H1 (cell line): ENCODE measurements around the gene KCP. TPM values are rescaled to one million over a fixed set of nuclear protein-coding genes. Genes with fewer than 3 reads are reported as not detected.
A peak's percentile ranks its signal among the peaks of the same experiment; 100 is the strongest.

Source experiments
- CTCF ChIA-PET: fragments of 300-600 bp; sonication (Branson Sonifier 250); formaldehyde crosslinking; loops from one replicate; lab custom pipeline; 2021; ENCODE audit not compliant: partially characterized antibody; lab: Charles Lee
- POLR2A ChIA-PET: fragments of 300-600 bp; sonication (Branson Sonifier 250); formaldehyde crosslinking; loops from one replicate; lab custom pipeline; 2021; ENCODE audit warnings: inconsistent platforms; ENCODE audit not compliant: partially characterized antibody; lab: Charles Lee
- DNase-seq, 2 experiments: peaks; one replicate each; pipeline versions ENCODE4 v3.0.0 to v3.0.0-alpha.2; 2010 to 2022; ENCODE audit warnings: low spot score in 2 of 2, low read depth in 1 of 2, mixed read lengths in 1 of 2
- FAIRE-seq: peaks from 2 replicates; lab custom pipeline; 2011; peaks lifted over from hg19 to GRCh38; lab: Jason Lieb, UNC
- H2AFZ ChIP-seq: 2 replicates; pipeline ENCODE4 v1.8.1; 2012; ENCODE audit warnings: low read length, inconsistent platforms
- H2AK5ac ChIP-seq: 2 replicates; pipeline ENCODE4 v1.6.1; 2013; ENCODE audit warnings: low read depth, low read length
- H2BK120ac ChIP-seq: replicated peaks from 2 replicates; pipeline ENCODE3; 2013; ENCODE audit warnings: low read depth, low read length, inconsistent platforms
- H2BK12ac ChIP-seq: 2 replicates; pipeline ENCODE4 v1.6.1; 2013; ENCODE audit warnings: low read depth, low read length
- H2BK15ac ChIP-seq: 2 replicates; pipeline ENCODE4 v1.6.1; 2013; ENCODE audit warnings: low read length
- H2BK20ac ChIP-seq: 2 replicates; pipeline ENCODE4 v1.6.1; 2013; ENCODE audit warnings: low read length
- H2BK5ac ChIP-seq: 2 replicates; pipeline ENCODE4 v1.6.1; 2013; ENCODE audit warnings: low read depth, low read length
- H3K14ac ChIP-seq: 2 replicates; pipeline ENCODE4 v1.6.1; 2013; ENCODE audit warnings: inconsistent platforms; ENCODE audit not compliant: insufficient read length
- H3K18ac ChIP-seq: 2 replicates; pipeline ENCODE4 v1.6.1; 2013; ENCODE audit warnings: low read length; ENCODE audit errors: extremely low read depth
- H3K23ac ChIP-seq: 2 replicates; pipeline ENCODE4 v1.6.1; 2013; ENCODE audit warnings: inconsistent platforms; ENCODE audit not compliant: insufficient read length
- H3K23me2 ChIP-seq: 2 replicates; pipeline ENCODE4 v1.6.1; 2013; ENCODE audit warnings: low read depth, low read length
- H3K27ac ChIP-seq: 2 replicates; pipeline ENCODE4 v1.6.1; 2011; ENCODE audit warnings: low read depth, low read length, inconsistent platforms
- H3K27me3 ChIP-seq, 4 experiments: replicated peaks in 1 of 4; 1 replicate in 1 of 4; 2 replicates in 3 of 4; pipeline versions ENCODE4 v1.6.1 to v1.8.1; 2011 to 2013; ENCODE audit warnings: low read length in 3 of 4, mild to moderate bottlenecking in 3 of 4, inconsistent platforms in 2 of 4, mixed read lengths in 2 of 4, moderate library complexity in 1 of 4; ENCODE audit not compliant: control insufficient read depth in 3 of 4, insufficient read depth in 3 of 4; ENCODE audit errors: extremely low read depth in 1 of 4
- H3K36me3 ChIP-seq, 4 experiments: 2 replicates each; pipeline versions ENCODE4 v1.6.1 to v1.8.1; 2011 to 2013; ENCODE audit warnings: mild to moderate bottlenecking in 4 of 4, low read length in 3 of 4, moderate library complexity in 2 of 4, control low read depth in 1 of 4, inconsistent platforms in 1 of 4; ENCODE audit not compliant: insufficient read depth in 4 of 4, control insufficient read depth in 2 of 4
- H3K4ac ChIP-seq: replicated peaks from 2 replicates; pipeline ENCODE3; 2013; ENCODE audit warnings: low read length, low read depth, mixed read lengths, inconsistent platforms; ENCODE audit not compliant: insufficient read length
- H3K4me1 ChIP-seq, 4 experiments: replicated peaks in 1 of 4; 1 replicate in 1 of 4; 2 replicates in 3 of 4; pipeline versions ENCODE4 v1.6.1 to v1.8.1; 2011 to 2013; ENCODE audit warnings: low read length in 3 of 4, inconsistent platforms in 2 of 4, mixed read lengths in 1 of 4; ENCODE audit not compliant: insufficient read depth in 4 of 4, control insufficient read depth in 3 of 4
- H3K4me2 ChIP-seq, 2 experiments: 2 replicates each; pipeline versions ENCODE4 v1.6.1 to v1.8.1; 2011 to 2013; ENCODE audit warnings: low read depth in 2 of 2, low read length in 2 of 2, control low read depth in 1 of 2, inconsistent platforms in 1 of 2, mild to moderate bottlenecking in 1 of 2; ENCODE audit not compliant: insufficient read depth in 1 of 2
- H3K4me3 ChIP-seq, 4 experiments: fragments of 200-600, 300-600 bp in 1 of 4; sonication (generic), shearing (Covaris generic), sonication (Bioruptor Twin) in 1 of 4; 2 replicates each; pipeline versions ENCODE4 v1.5.1 to v1.8.1; 2011 to 2016; ENCODE audit warnings: low read length in 4 of 4, low read depth in 3 of 4, control low read depth in 2 of 4, inconsistent platforms in 2 of 4, mild to moderate bottlenecking in 2 of 4, mixed read lengths in 1 of 4, moderate library complexity in 1 of 4; ENCODE audit not compliant: insufficient read depth in 2 of 4; ENCODE audit errors: extremely low read depth in 1 of 4
- H3K56ac ChIP-seq: replicated peaks from 2 replicates; pipeline ENCODE3; 2013; ENCODE audit warnings: low read depth, mild to moderate bottlenecking, mixed read lengths, low read length, inconsistent platforms; ENCODE audit not compliant: insufficient read length
- H3K79me1 ChIP-seq: 2 replicates; pipeline ENCODE4 v1.6.1; 2013; ENCODE audit warnings: low read depth, low read length, control low read depth
- H3K79me2 ChIP-seq, 2 experiments: 2 replicates each; pipeline versions ENCODE4 v1.6.1 to v1.8.1; 2012 to 2013; ENCODE audit warnings: low read length in 2 of 2, mild to moderate bottlenecking in 2 of 2, inconsistent platforms in 1 of 2; ENCODE audit not compliant: insufficient read depth in 2 of 2, control insufficient read depth in 1 of 2
- H3K9ac ChIP-seq, 4 experiments: replicated peaks in 1 of 4; 1 replicate in 1 of 4; 2 replicates in 3 of 4; pipeline versions ENCODE4 v1.6.1 to v1.8.1; 2011 to 2013; ENCODE audit warnings: low read depth in 3 of 4, low read length in 3 of 4, control low read depth in 2 of 4, mild to moderate bottlenecking in 2 of 4, moderate library complexity in 2 of 4, inconsistent platforms in 1 of 4; ENCODE audit errors: extremely low read depth in 1 of 4
- H3K9me3 ChIP-seq, 2 experiments: 2 replicates each; pipeline versions ENCODE4 v1.6.1 to v1.8.1; 2012 to 2013; ENCODE audit warnings: mild to moderate bottlenecking in 2 of 2, moderate library complexity in 2 of 2, control low read depth in 1 of 2, inconsistent platforms in 1 of 2, low read depth in 1 of 2, low read length in 1 of 2, mixed read lengths in 1 of 2; ENCODE audit not compliant: insufficient read depth in 2 of 2
- H4K20me1 ChIP-seq, 2 experiments: replicated peaks in 1 of 2; 2 replicates each; pipeline versions ENCODE3 to v1.8.1; 2011 to 2013; ENCODE audit warnings: inconsistent platforms in 2 of 2, low read length in 2 of 2, mild to moderate bottlenecking in 1 of 2; ENCODE audit not compliant: insufficient read depth in 2 of 2, control insufficient read depth in 1 of 2
- H4K5ac ChIP-seq: 2 replicates; pipeline ENCODE4 v1.6.1; 2013; ENCODE audit warnings: low read length, low read depth, mixed read lengths, inconsistent platforms; ENCODE audit not compliant: insufficient read length
- H4K8ac ChIP-seq: 2 replicates; pipeline ENCODE4 v1.8.0; 2013; ENCODE audit warnings: mild to moderate bottlenecking, moderate library complexity, low read length, inconsistent platforms; ENCODE audit not compliant: insufficient read depth; ENCODE audit errors: extremely low read depth
- H4K91ac ChIP-seq: replicated peaks from 2 replicates; pipeline ENCODE3; 2013; ENCODE audit warnings: low read length, mixed read lengths, inconsistent platforms; ENCODE audit not compliant: insufficient read length
- POLR2A ChIP-seq, 2 experiments: IDR thresholded peaks; 1 replicate in 1 of 2; 2 replicates in 1 of 2; pipeline ENCODE4 v1.6.1; 2011; ENCODE audit warnings: low read depth in 2 of 2, low read length in 2 of 2, mild to moderate bottlenecking in 2 of 2; ENCODE audit errors: control extremely low read depth in 1 of 2
- WGBS, 2 experiments: shearing (Covaris generic) in 1 of 2; methylation state at CpG; one replicate each; pipeline versions ENCODE4 v1.1.6 to v1.1.7; 2013 to 2015; ENCODE audit warnings: low lambda C conversion rate in 2 of 2, mixed read lengths in 2 of 2, inconsistent platforms in 1 of 2, low coverage in 1 of 2, missing lambda C conversion rate in 1 of 2; ENCODE audit not compliant: insufficient replicate concordance in 2 of 2, insufficient coverage in 1 of 2, insufficient read length in 1 of 2; ENCODE audit errors: extremely low coverage in 1 of 2, missing lambda C conversion rate in 1 of 2; 5-methylcytosine and 5-hydroxymethylcytosine counted together
- polyA plus RNA-seq, 7 experiments: library from polyadenylated mRNA; depleted of rRNA in 3 of 7; stranded (reverse) in 5 of 7; unstranded in 2 of 7; fragments of >200 nt in 5 of 7; fragments of 200-250 nt in 2 of 7; gene quantifications; 1 replicate in 5 of 7; 2 replicates in 1 of 7; 4 replicates in 1 of 7; pipeline versions ENCODE4 v1.2.1 to v1.2.3, GENCODE V29; 2011 to 2013; ENCODE audit warnings: missing spikeins in 2 of 7, mixed read lengths in 2 of 7
- total RNA-seq: library from RNA; stranded (reverse); fragmentation: NEBNext Ultra II Directional; extraction: Animal tissue kit (Norgen Biotek cat#: 25700); gene quantifications from 2 replicates; pipeline ENCODE4 v1.2.1, GENCODE V29; 2021
- TF ChIP-seq, protein P1 (sequence below), 3 experiments: IDR thresholded peaks; 1 replicate in 2 of 3; 2 replicates in 1 of 3; pipeline versions ENCODE4 v1.5.1 to v1.6.1; 2011; ENCODE audit warnings: low read length in 3 of 3, mild to moderate bottlenecking in 3 of 3, inconsistent platforms in 2 of 3, low read depth in 1 of 3, moderate library complexity in 1 of 3; ENCODE audit not compliant: insufficient read depth in 1 of 3; ENCODE audit errors: control extremely low read depth in 1 of 3

The KCP gene
- total and polyA plus RNA-seq, 2 of the 8 experiments (the other 6 are each of a cell fraction or from before 2014, with no cell fraction given) = 1.3 to 2.0 TPM

- no peak overlapping the region for H2AK5ac ChIP-seq
- H3K27ac ChIP-seq = no peak overlapping the region
These were observed 23.9 kb downstream of the KCP start for GRCh38 chr7:128886391-128887168.

More at GRCh38 chr7:128886391-128887168, 23.9 kb downstream of the KCP start:
- Histone ChIP-seq H3K4ac (no peak overlapping the region), H3K56ac (no peak overlapping the region), H4K8ac (peak overlapping the region; percentile 51; the same call in 1 of the 2 replicates), H2BK5ac (no peak overlapping the region), H3K4me2 (no peak overlapping the region), H3K9ac (no peak overlapping the region), H3K18ac (peak overlapping the region; percentile 7; the same call in 1 of the 2 replicates), H3K36me3 (no peaks in the 10 kb centered on the region), H3K79me2 (no peaks in the 10 kb centered on the region), H3K23ac (no peak overlapping the region), H3K23me2 (peaks cover 20% of the 10 kb centered on the region; the same call in 1 of the 2 replicates), H2BK12ac (no peak overlapping the region), H3K79me1 (0 out of 2 replicates have a peak, but pooled peaks cover 7% of the 10 kb centered on the region), H4K91ac (no peak overlapping the region), H4K20me1 (peaks cover 0 to 12% of the 10 kb centered on the region in 2 experiments), H3K27me3 (peaks cover 0 to 7% (median 4%) of the 10 kb centered on the region in 4 experiments; a peak in 4 of 7 replicates), H3K4me3 (no peak overlapping the region), H2BK15ac (0 out of 2 replicates have a peak overlapping the region, but pooled peaks have one; percentile 61), H2BK120ac (no peak overlapping the region), H3K9me3 (no peaks in the 10 kb centered on the region), H4K5ac (no peak overlapping the region), H2AFZ (no peak overlapping the region), H2BK20ac (no peak overlapping the region), H3K14ac (no peak overlapping the region), H3K4me1 (peaks cover 0 to 18% (median 11%) of the 10 kb centered on the region in 4 experiments; a peak in 5 of 7 replicates)
- POLR2A ChIA-PET = interaction anchor here (0.6 to 1.8 kb wide), 7 partner anchors 14 to 68 kb away, joined by 3 to 5 read pairs (median 3); no protein-coding TSS in a partner anchor
- TF ChIP-seq, protein P1, sequence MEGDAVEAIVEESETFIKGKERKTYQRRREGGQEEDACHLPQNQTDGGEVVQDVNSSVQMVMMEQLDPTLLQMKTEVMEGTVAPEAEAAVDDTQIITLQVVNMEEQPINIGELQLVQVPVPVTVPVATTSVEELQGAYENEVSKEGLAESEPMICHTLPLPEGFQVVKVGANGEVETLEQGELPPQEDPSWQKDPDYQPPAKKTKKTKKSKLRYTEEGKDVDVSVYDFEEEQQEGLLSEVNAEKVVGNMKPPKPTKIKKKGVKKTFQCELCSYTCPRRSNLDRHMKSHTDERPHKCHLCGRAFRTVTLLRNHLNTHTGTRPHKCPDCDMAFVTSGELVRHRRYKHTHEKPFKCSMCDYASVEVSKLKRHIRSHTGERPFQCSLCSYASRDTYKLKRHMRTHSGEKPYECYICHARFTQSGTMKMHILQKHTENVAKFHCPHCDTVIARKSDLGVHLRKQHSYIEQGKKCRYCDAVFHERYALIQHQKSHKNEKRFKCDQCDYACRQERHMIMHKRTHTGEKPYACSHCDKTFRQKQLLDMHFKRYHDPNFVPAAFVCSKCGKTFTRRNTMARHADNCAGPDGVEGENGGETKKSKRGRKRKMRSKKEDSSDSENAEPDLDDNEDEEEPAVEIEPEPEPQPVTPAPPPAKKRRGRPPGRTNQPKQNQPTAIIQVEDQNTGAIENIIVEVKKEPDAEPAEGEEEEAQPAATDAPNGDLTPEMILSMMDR (IDR thresholded peaks at IDR 0.05; ENCODE audit: control extremely low read depth in 1 of 3, insufficient read depth in 1 of 3, low read depth in 1 of 3, low read length in 3 of 3) = peak in 1 of 3 experiments; percentile 10; a peak in 1 of 4 replicates
- TF ChIP-seq POLR2A (IDR thresholded peaks at IDR 0.05; ENCODE audit: control extremely low read depth in 1 of 2, low read depth in 2 of 2, low read length in 2 of 2) = no peak
- 80% methylated on average over 4 of the region's 14 CpGs; no CpG with 5 or more reads in 1 of the 2 experiments for WGBS, 2 experiments
- FAIRE-seq (no peak), DNase-seq (no peak)
- CTCF ChIA-PET = interaction anchor here (0.5 to 10.3 kb wide), 23 partner anchors 11 to 437 kb away, joined by 3 to 189 read pairs (median 4); partner anchors contain the start of gene ATP6V1F
